ENCODE results near the gene LYL1. TPM values are rescaled to one million over a fixed set of nuclear protein-coding genes. Genes with fewer than 3 reads are reported as not detected.

LYL1 gene
- total and polyA plus RNA-seq, 2 of the 4 experiments (the other 2 are of a cell fraction): 0.36 to 0.39 TPM

DNA sequence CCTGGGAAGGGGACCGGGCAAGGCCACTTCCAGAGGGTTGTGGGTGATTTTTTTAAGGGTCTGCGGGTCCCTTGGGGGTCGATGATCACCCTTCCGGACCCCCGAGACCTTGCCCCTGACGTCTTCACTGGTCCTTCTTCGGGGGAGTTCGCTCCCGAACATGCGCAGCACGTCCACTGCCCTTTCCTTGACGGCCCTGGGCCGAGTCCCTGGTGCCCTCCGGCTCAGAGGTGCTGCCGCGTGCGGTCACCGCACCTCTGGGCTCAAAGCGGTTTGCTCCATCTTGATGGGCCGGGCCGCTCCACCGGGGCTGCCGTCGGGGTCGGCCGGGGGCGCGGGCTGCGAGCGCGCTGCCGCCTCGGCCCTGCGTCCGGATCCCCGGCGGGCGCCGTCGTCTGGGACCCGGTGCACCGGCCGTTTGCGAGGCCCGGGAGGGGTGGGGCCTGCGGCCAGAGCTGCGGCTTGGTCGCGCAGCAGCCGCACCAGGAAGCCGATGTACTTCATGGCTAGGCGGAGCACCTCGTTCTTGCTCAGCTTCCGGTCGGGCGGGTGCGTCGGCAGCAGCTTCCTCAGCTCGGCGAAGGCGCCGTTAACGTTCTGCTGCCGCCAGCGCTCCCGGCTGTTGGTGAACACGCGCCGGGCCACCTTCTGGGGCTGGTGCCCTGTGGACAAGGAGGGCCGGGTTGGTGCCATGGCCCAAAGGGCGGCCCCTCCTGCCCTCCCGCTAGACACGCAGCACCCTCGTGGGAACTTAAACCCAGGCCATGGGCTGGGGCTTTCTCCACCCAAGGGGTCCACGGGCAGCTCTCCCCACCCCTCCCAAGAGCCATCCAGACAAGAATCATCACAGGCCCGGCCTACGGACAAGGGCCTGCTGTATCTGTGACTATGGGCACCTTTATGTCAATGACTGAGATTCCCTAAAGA lies 3.3 kb downstream of the LYL1 start:
- Histone ChIP-seq H3K36me3 (ENCODE audit: control insufficient read depth, insufficient read depth, low read length) (peaks cover 6% of the 10 kb centered on the region; the same call in 1 of the 2 replicates), H3K56ac (ENCODE audit: extremely low read depth, insufficient read depth, low read length) (no peak overlapping the region), H2BK15ac (ENCODE audit: low read depth, low read length) (no peak overlapping the region), H3K23ac (ENCODE audit: low read depth, low read length) (no peak overlapping the region), H2BK120ac (ENCODE audit: low read depth, low read length) (no peak overlapping the region), H3K79me1 (ENCODE audit: low read depth in 1 of 2, low read length in 2 of 2) (peaks cover 0 to 17% of the 10 kb centered on the region in 2 experiments; a peak in 1 of 4 replicates), H2AK9ac (replicated peaks; ENCODE audit: low read depth, low read length, poor library complexity) (peak overlapping the region; percentile 50), H2BK5ac (ENCODE audit: low read depth, low read length, poor library complexity, severe bottlenecking) (no peak overlapping the region), H3K4me1 (ENCODE audit: control insufficient read depth, insufficient read depth, low read length) (peaks cover 12% of the 10 kb centered on the region), H2BK20ac (ENCODE audit: low read depth, low read length) (no peak overlapping the region), H3K27me3 (ENCODE audit: control insufficient read depth, insufficient read depth, low read length) (no peaks in the 10 kb centered on the region), H2AK5ac (ENCODE audit: low read depth, low read length) (no peak overlapping the region), H3K4me3 (ENCODE audit: insufficient read depth, low read depth, low read length) (no peak overlapping the region), H3K18ac (ENCODE audit: low read depth, low read length) (no peak overlapping the region), H3K9me3 (ENCODE audit: control insufficient read depth, insufficient read depth, low read length) (no peaks in the 10 kb centered on the region), H3K4ac (ENCODE audit: low read depth, low read length) (no peak overlapping the region), H4K91ac (ENCODE audit: insufficient read depth, low read depth, low read length) (no peak overlapping the region), H4K8ac (ENCODE audit: low read depth in 2 of 2, low read length in 2 of 2) (no peak overlapping the region), H3K9me1 (ENCODE audit: insufficient read depth, low read length) (0 out of 2 replicates have a peak, but pooled peaks cover 4% of the 10 kb centered on the region), H4K5ac (ENCODE audit: low read depth, low read length) (no peak overlapping the region), H3K9ac (ENCODE audit: low read depth, low read length) (no peak overlapping the region), H3K27ac (ENCODE audit: insufficient read depth, low read length) (no peak overlapping the region), H4K20me1 (ENCODE audit: insufficient read depth, low read length) (no peaks in the 10 kb centered on the region; the same call in 1 of the 2 replicates), H3K4me2 (ENCODE audit: low read depth, low read length) (no peak overlapping the region), H2AFZ (replicated peaks; ENCODE audit: low read length, poor library complexity) (peak overlapping the region; percentile 9), H3K14ac (replicated peaks; ENCODE audit: low read depth, low read length) (no peak overlapping the region)
- DNase-seq (no peak), ATAC-seq (ENCODE audit: low read depth) (no peak)
- in situ Hi-C loops (cut with MboI; ENCODE audit: low sequenced_read_pairs): no loop called here
- POLR2A ChIA-PET (ENCODE audit: unreplicated experiment): no interaction called here
- WGBS, 2 experiments (ENCODE audit: extremely low coverage in 2 of 2, insufficient read length in 1 of 2): 56% methylated on average over 28 of the region's 77 CpGs; no CpG with 5 or more reads in 1 of the 2 experiments
- dilution Hi-C loops (cut with HindIII; ENCODE audit: low sequenced_read_pairs, unreplicated experiment): no loop called here
- TF ChIP-seq MXI1 (IDR thresholded peaks at IDR 0.05; ENCODE audit: borderline replicate concordance, low read depth, low read length): no peak
- TF ChIP-seq NFE2L2 (IDR thresholded peaks at IDR 0.05; ENCODE audit: low read depth, low read length): no peak
- no peak for TF ChIP-seq USF2 (IDR thresholded peaks at IDR 0.05; ENCODE audit: low read depth, low read length)
- no peak for TF ChIP-seq MAFK (IDR thresholded peaks at IDR 0.05; ENCODE audit: low read depth, low read length)
- TF ChIP-seq POLR2A (IDR thresholded peaks at IDR 0.05; ENCODE audit: low read depth, low read length): no peak
- TF ChIP-seq, protein P1, sequence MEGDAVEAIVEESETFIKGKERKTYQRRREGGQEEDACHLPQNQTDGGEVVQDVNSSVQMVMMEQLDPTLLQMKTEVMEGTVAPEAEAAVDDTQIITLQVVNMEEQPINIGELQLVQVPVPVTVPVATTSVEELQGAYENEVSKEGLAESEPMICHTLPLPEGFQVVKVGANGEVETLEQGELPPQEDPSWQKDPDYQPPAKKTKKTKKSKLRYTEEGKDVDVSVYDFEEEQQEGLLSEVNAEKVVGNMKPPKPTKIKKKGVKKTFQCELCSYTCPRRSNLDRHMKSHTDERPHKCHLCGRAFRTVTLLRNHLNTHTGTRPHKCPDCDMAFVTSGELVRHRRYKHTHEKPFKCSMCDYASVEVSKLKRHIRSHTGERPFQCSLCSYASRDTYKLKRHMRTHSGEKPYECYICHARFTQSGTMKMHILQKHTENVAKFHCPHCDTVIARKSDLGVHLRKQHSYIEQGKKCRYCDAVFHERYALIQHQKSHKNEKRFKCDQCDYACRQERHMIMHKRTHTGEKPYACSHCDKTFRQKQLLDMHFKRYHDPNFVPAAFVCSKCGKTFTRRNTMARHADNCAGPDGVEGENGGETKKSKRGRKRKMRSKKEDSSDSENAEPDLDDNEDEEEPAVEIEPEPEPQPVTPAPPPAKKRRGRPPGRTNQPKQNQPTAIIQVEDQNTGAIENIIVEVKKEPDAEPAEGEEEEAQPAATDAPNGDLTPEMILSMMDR (conservative IDR thresholded peaks at IDR 0.05; ENCODE audit: low read depth, low read length): no peak
- CTCF ChIA-PET: no interaction called here
- BruUV-seq (replicated peaks): no TSS peak
- intact Hi-C loops (cut with micrococcal nuclease): no loop called here
